BJ (cell line): ENCODE results near the gene MDGA2. TPM values are rescaled to one million over a fixed set of nuclear protein-coding genes. Genes with fewer than 3 reads are reported as not detected.
"Not testable (repeated sequence)": the region's sequence is repeated elsewhere in the genome, so short reads cannot be mapped to it uniquely, and the experiment has no call there.

ENCODE experiments used
- CTCF ChIA-PET: fragments of 350-600 bp; formaldehyde crosslinking; extraction: SDS; loops from one replicate; lab custom pipeline; 2021; ENCODE audit warnings: antibody characterized with exemption, inconsistent platforms; lab: Yijun Ruan, JAX
- POLR2A ChIA-PET: fragments of 300-600 bp; sonication (Branson Sonifier 250); formaldehyde crosslinking; extraction: SDS; loops from one replicate; lab custom pipeline; 2021; ENCODE audit warnings: antibody characterized with exemption; lab: Charles Lee
- DNase-seq: peaks from one replicate; pipeline ENCODE4 v3.0.0-alpha.2; 2011; ENCODE audit warnings: low read depth
- H3K27me3 ChIP-seq: 2 replicates; pipeline ENCODE4 v1.6.0; 2011; ENCODE audit warnings: low read length; ENCODE audit not compliant: control insufficient read depth, insufficient read depth
- H3K36me3 ChIP-seq: 2 replicates; pipeline ENCODE4 v1.5.1; 2011; ENCODE audit warnings: low read length; ENCODE audit not compliant: control insufficient read depth, insufficient read depth
- H3K4me3 ChIP-seq: 2 replicates; pipeline ENCODE4 v1.5.1; 2011; ENCODE audit warnings: low read depth, mild to moderate bottlenecking, control low read depth, low read length
- polyA plus RNA-seq: library from polyadenylated mRNA; depleted of rRNA; stranded (reverse); fragments of >200 nt; gene quantifications from 2 replicates; pipeline ENCODE4 v1.2.3, GENCODE V29; 2011
- TF ChIP-seq, protein P1 (sequence below): IDR thresholded peaks from 2 replicates; pipeline ENCODE4 v1.5.1; 2011; ENCODE audit warnings: low read depth, mild to moderate bottlenecking, control low read depth, inconsistent platforms, low read length, moderate library complexity; ENCODE audit not compliant: insufficient read depth

MDGA2 gene
- polyA plus RNA-seq, 1 experiment, result not detected

DNA sequence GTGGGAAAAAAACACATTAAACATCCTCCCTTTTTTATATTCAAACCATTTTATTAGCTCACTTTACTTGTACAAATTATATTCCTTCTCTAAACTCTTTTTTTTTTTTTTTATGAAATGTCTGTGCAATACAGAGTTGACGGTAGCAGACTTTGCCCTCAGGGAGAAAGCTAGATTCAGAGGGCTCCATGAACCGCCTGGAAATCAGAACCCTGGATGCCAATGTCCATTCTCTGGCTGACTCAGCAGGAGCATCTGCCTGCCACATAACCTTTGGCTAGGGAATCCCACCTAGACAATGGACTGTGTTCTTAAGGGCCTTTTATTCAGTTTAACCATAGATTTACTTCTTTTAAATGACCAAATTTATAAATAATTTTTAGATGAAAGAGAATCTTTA, 467.0 kb downstream of the MDGA2 start:
- TF ChIP-seq, protein P1, sequence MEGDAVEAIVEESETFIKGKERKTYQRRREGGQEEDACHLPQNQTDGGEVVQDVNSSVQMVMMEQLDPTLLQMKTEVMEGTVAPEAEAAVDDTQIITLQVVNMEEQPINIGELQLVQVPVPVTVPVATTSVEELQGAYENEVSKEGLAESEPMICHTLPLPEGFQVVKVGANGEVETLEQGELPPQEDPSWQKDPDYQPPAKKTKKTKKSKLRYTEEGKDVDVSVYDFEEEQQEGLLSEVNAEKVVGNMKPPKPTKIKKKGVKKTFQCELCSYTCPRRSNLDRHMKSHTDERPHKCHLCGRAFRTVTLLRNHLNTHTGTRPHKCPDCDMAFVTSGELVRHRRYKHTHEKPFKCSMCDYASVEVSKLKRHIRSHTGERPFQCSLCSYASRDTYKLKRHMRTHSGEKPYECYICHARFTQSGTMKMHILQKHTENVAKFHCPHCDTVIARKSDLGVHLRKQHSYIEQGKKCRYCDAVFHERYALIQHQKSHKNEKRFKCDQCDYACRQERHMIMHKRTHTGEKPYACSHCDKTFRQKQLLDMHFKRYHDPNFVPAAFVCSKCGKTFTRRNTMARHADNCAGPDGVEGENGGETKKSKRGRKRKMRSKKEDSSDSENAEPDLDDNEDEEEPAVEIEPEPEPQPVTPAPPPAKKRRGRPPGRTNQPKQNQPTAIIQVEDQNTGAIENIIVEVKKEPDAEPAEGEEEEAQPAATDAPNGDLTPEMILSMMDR, result no peak
- no peak for DNase-seq
- H3K27me3 ChIP-seq, result no peaks in the 10 kb centered on the region
- no peaks in the 10 kb centered on the region for H3K36me3 ChIP-seq
- no peak overlapping the region for H3K4me3 ChIP-seq
- CTCF ChIA-PET, result no interaction called here
- POLR2A ChIA-PET, result no interaction called here

DNA sequence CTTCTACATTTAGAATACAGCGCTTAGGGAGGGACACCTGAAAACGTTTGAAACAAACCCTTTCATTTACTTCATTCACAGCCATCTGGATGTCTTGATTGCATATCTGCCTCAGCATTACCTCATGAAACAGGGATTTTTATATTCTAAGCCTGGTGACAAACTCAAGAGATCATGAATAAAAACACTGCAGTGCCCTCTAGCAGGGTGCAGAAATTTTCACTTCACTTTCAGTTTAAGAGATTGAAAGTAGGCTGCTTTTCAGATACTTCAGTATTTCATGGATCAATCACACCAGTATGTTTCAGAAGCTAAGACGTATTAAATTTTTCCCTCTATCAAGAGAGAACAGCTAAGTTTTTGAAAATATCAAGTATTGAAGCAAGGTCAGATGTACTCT, 467.8 kb downstream of the MDGA2 start:
- ChIA-PET POLR2A (no interaction called here), CTCF (no interaction called here)
- no peak for DNase-seq
- Histone ChIP-seq H3K27me3 (no peaks in the 10 kb centered on the region), H3K36me3 (no peaks in the 10 kb centered on the region), H3K4me3 (no peak overlapping the region)
- TF ChIP-seq, protein P1, result no peak

DNA sequence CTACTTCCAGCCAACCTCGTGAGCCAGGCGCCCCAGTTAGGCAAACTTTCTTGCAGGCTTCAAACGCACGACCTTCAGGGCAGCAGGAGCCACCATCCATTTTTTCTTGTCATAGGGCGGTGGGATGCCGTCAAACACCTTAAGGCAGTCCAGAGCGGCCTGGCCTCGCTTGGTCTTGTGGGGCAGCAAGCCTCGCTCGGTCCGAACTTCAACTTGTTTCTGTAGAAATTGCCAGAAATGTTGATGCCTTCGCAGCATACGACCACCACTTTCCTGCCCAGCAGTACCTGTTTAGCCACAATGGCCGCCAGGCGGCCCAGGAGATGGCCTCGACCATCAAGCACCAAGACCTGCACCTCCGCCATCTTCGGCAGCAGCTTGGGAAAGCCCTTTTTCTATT, 474.7 kb downstream of the MDGA2 start:
- TF ChIP-seq, protein P1, result no peak
- H3K4me3 ChIP-seq, result no peak overlapping the region
- no peaks in the 10 kb centered on the region for H3K27me3 ChIP-seq
- ChIA-PET POLR2A (no interaction called here), CTCF (no interaction called here)
- DNase-seq, result no peak
- H3K36me3 ChIP-seq, result no peaks in the 10 kb centered on the region

DNA sequence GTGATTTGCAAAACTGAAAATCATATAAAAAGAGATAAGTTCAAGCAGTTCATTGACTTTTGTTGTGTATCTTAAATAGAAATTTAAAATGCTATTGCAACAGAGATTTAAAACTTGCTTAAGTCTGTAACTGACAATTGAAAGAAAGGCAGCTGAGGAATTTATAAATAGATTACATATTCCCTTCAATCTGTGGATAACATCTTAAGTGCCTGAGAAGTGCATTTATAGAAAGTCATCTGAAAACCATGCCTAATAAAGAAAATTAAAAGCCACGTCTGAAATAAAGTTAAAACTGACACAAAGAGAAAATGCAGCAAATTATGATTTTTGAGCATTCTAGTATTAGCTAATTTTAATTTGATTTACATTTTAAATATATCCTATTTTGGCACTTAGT, 479.8 kb downstream of the MDGA2 start:
- Histone ChIP-seq H3K36me3 (no peaks in the 10 kb centered on the region), H3K4me3 (no peak overlapping the region), H3K27me3 (no peaks in the 10 kb centered on the region)
- ChIA-PET CTCF (no interaction called here), POLR2A (no interaction called here)
- TF ChIP-seq, protein P1, result no peak
- DNase-seq, result no peak

DNA sequence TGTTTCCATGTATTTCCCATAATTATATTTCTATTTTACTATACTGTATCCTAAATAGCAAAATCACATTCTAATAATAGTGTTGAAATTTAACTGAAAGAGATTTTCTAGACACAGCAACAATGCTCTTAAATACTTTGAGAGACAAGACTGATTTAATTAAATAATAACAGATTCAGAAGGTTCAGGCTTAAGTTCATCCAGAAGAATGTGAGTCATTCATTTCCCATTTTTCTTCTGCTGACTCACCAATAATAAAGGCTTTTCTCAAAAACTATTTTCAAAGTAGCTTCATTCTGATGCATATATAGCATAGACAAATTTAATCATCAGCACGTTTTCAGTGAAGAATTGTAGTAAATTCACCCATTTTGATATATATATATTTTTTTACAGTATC, 481.4 kb downstream of the MDGA2 start:
- CTCF ChIA-PET, result interaction anchor here (0.7 kb wide), 1 partner anchor 10 kb away, joined by 3 read pairs; no protein-coding TSS in a partner anchor

DNA sequence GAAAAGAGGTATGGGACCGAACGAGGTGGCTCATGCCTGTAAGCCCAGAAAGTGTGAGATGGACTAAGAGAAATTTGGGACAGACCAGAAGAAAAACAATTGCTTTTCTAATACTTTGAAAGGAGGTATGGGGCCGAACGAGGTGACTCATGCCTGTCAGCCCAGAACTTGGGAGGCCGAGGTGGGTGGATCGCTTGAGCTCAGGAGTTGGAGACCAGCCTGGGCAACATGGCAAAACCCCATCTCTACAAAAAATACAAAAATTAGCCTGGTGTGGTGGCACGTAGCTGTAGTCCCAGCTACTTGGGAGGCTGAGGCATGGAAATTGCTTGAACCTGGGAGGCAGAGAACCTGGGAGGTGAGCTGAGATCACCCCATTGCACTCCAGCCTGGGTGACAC, 483.2 kb downstream of the MDGA2 start:
- DNase-seq, POLR2A ChIA-PET: not testable (repeated sequence)

More for the DNA sequence above, 481.4 kb downstream of the MDGA2 start:
- TF ChIP-seq, protein P1, result no peak
- DNase-seq, result no peak
- Histone ChIP-seq H3K4me3 (no peak overlapping the region), H3K36me3 (no peaks in the 10 kb centered on the region), H3K27me3 (no peaks in the 10 kb centered on the region)
- POLR2A ChIA-PET, result no interaction called here

More for the DNA sequence above, 483.2 kb downstream of the MDGA2 start:
- H3K27me3 ChIP-seq, H3K4me3 ChIP-seq, H3K36me3 ChIP-seq, CTCF ChIA-PET: not testable (repeated sequence)
